ENCODE data around the gene ITGA11.
A peak's percentile ranks its signal among the peaks of the same experiment; 100 is the strongest.

ITGA11 gene

DNA sequence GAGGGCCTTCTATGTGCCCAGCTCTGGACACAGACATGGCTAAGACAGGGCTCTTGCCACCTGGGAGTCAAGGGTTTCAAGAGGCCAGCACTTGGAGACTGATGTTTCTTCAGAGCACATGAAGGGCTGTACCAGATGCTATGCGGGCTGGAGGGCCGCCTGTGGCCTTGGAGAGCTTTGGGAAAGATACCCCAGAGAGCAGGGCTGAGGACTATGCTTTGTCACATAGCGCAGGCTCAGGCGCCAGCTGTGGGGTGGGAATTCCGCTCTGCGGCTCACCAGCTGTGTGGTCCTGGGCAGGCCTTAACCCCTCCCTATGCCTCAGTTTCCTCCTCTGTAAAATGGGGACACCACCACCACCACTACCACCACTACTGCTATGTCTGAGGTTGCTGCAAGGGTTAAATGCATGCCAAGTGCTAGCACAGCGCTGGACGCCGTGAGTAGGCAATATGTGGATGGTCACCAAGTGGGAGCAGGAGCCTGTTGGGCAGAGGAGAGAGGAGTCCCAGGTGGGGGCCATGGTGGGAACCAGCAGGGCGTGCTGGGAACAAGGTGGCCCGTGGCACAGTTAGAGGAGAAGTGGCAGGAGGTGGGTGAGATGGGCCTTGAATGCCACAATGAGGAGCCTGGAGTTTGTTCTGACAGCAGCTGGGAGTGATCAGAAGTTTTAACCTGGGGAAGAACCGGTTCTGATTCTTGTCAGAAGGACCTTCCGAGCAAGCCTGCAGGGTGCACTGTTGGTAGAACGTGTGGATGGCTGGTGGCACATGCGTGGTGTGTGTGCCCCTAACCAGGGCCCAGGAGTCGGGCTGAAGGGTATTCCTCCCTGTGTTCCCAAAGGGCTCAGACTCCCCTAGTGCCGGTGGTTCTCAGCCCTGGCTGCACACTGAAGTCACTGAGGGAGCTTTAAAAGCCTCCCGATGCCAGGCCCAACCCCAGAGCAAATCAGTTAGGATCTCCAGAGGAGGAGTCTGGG lies 112.7 kb downstream of the ITGA11 start:
- TF ChIP-seq, protein P1, sequence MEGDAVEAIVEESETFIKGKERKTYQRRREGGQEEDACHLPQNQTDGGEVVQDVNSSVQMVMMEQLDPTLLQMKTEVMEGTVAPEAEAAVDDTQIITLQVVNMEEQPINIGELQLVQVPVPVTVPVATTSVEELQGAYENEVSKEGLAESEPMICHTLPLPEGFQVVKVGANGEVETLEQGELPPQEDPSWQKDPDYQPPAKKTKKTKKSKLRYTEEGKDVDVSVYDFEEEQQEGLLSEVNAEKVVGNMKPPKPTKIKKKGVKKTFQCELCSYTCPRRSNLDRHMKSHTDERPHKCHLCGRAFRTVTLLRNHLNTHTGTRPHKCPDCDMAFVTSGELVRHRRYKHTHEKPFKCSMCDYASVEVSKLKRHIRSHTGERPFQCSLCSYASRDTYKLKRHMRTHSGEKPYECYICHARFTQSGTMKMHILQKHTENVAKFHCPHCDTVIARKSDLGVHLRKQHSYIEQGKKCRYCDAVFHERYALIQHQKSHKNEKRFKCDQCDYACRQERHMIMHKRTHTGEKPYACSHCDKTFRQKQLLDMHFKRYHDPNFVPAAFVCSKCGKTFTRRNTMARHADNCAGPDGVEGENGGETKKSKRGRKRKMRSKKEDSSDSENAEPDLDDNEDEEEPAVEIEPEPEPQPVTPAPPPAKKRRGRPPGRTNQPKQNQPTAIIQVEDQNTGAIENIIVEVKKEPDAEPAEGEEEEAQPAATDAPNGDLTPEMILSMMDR (IDR thresholded peaks at IDR 0.05; ENCODE audit: low read depth, low read length, missing control alignments) = no peak

DNA sequence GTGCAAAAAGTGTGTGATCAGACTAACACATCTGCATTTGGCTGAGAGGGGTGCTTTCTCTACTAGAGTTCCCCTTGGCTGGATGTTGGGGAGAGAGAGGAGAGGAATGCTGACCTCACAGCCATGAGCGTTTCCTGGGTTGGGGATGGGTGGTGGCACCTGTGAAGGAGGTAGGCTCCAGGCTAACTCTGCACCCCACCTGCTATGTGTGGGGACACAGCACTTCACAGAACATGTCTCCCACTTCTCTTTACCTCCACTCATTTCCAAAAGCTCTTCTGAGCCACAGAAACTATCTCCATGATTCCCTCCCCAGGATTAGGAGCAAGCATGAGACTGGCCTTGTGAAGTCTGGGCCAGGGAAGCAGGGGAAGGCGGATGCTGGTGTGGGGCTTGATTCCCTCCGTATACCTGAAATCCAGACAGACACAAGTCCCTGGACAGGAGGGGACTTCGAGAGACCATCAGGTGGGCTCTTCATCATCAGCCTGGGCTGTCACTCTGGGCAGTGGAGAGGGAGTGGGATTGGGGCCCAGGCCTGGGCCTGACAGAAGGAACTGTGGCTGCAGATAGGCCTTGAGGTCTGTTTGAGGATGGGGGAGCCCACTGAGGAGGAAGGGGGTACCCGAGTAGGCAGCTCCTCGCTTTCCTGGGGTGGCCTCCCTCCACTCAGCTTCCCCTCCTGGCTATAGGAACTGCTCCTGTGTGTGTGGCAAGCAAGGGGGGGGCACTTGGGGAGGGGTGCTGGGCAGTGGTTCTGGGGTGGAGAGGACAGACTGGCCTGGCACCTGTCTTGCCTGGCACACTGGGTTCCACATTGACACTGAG lies 113.7 kb downstream of the ITGA11 start:
- no peak for DNase-seq (ENCODE audit: low read depth)
- H3K4me3 ChIP-seq (ENCODE audit: low read depth, low read length) = no peak overlapping the region

More for the DNA sequence above, 112.7 kb downstream of the ITGA11 start:
- DNase-seq (ENCODE audit: low read depth) = no peak
- H3K4me3 ChIP-seq (ENCODE audit: low read depth, low read length) = no peak overlapping the region

DNA sequence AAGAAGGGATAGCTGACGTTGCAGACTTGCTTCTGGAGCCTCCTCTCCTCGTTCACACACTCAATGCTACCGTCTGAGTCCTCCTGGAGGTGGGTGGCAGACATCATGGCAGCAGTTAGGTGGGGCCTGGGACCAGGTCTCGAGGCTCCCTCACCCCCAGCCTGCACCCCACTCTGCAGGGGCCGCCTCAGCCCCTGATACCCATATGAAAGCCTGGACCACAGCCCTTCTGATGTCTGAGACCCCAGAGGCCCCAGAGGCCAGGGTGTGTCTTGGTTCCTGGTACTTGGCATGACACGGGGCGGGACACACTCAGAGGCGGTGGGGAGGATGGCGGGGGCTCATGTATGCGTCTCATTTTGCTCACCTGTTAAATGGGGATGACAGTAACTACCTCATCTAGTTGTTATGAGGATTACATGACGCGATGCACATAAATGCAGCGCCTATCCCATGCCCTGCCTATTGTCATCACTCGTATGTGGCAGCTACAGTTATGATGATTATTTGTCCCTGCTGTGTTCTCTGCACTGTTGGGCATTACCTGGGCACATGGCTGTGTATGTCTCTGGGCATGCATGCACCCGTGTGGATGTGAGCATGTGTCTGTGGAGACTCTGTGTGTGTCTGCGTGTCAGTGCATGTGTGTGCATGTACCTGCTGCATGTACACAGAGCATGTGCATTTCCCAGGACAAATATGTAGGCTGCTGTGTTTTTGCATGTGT lies 114.5 kb downstream of the ITGA11 start:
- no peak for DNase-seq (ENCODE audit: low read depth)

More for the DNA sequence above, 113.7 kb downstream of the ITGA11 start:
- TF ChIP-seq, protein P1 (IDR thresholded peaks at IDR 0.05; ENCODE audit: low read depth, low read length, missing control alignments) = no peak

DNA sequence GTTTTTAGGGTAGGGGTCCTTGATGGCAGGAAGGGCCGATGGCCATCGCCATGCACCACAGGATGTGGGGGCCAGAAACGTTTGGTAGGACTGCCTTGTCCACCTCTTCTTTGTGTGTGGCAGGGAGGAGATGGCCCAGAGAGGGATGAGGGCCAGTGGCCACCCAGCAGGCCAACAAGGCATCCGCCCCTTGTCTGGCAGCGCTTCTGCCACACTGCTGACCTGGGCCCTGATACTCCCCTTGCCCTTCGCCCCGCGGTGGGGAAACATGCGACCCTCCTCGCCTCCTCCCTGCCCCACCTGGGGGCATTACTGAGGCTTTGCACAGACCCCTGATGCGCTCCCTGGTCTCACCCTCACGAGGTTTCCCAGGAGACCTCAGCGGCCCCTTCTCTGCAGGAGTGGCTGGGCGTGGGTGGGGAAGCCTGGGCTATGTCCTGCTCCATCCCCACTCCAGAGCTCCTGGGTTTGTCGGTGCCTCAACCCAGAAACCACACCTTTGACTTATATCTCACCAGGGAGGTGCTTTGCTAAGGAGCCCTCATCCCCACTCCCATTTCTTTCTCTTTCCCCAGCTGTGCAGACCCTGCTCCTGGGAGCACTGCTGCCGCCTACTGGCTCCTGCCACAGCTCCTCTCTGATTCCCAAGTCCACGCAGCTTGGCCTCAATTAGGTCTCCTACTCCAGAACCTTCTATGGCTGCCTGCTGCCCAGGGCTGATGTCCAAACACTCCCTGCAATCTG lies 115.7 kb downstream of the ITGA11 start:
- TF ChIP-seq, protein P1 (IDR thresholded peaks at IDR 0.05; ENCODE audit: low read depth, low read length, missing control alignments) = peak; percentile 53
- no peak for DNase-seq (ENCODE audit: low read depth)
- H3K4me3 ChIP-seq (ENCODE audit: low read depth, low read length) = no peak overlapping the region

More for the DNA sequence above, 114.5 kb downstream of the ITGA11 start:
- no peak overlapping the region for H3K4me3 ChIP-seq (ENCODE audit: low read depth, low read length)
- TF ChIP-seq, protein P1 (IDR thresholded peaks at IDR 0.05; ENCODE audit: low read depth, low read length, missing control alignments) = no peak

DNA sequence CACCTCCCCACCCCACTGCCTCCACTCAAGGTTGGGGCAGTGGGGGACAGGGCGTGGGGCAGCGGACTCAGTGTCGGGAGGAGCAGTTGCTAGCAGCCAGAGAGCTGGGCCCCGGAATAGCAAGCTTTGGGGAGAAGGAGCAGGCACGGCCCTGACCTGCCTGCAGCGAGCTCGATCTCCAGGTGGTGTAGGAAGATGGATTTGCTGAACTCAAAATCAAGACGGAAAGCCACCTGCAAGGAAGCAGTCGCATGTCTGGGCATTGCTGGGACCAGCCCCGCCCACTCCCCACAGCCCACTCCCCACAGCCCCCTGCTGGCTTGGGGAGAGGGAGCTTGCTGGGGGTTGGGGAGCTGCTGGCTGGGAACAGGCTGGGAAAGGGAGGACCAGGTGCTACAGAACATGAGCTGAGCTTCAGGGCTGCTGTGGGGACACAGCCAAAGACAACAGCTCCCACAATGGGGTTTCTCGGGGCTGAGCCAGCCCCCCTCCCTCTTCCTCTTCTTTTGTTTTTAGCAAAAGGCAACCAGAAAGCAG lies 116.4 kb downstream of the ITGA11 start:
- TF ChIP-seq, protein P1 (IDR thresholded peaks at IDR 0.05; ENCODE audit: low read depth, low read length, missing control alignments) = no peak
- DNase-seq (ENCODE audit: low read depth) = no peak
- H3K4me3 ChIP-seq (ENCODE audit: low read depth, low read length) = no peak overlapping the region

Measured in GM12864 (cell line).